ENCODE data around the gene SLC2A11. TPM values are rescaled to one million over a fixed set of nuclear protein-coding genes. Genes with fewer than 3 reads are reported as not detected.

Gene SLC2A11
- total RNA-seq, 2 experiments from 2014 or later = 16.4 to 50.2 TPM

- ChIA-PET POLR2A (interaction anchor here (0.6 to 1.1 kb wide), 2 partner anchors 30 to 88 kb away, joined by 4 to 5 read pairs; no protein-coding TSS in a partner anchor), CTCF (ENCODE audit: unreplicated experiment) (no interaction called here)
- Histone ChIP-seq H4K20me1 (ENCODE audit: insufficient read depth, low read length) (no peaks in the 10 kb centered on the region), H3K27ac (ENCODE audit: low read depth, low read length, poor library complexity, severe bottlenecking) (peak overlapping the region; percentile 83), H3K4me1 (ENCODE audit: insufficient read depth, low read length, poor library complexity, severe bottlenecking) (peaks cover 45% of the 10 kb centered on the region), H3K36me3 (ENCODE audit: insufficient read depth, low read length) (peaks cover 70% of the 10 kb centered on the region), H3K4me3 (ENCODE audit: low read depth, low read length, poor library complexity, severe bottlenecking) (no peak overlapping the region), H3K79me2 (ENCODE audit: insufficient read depth, low read depth, low read length) (no peaks in the 10 kb centered on the region), H2AFZ (ENCODE audit: low read length) (no peak overlapping the region), H3K9me3 (ENCODE audit: low read length) (no peaks in the 10 kb centered on the region), H3K4me2 (ENCODE audit: low read length) (no peak overlapping the region; the same call in 1 of the 2 replicates), H3K9me2 (ENCODE audit: insufficient read depth, low read length) (no peaks in the 10 kb centered on the region)
- TF ChIP-seq EZH2phosphoT487 (IDR thresholded peaks at IDR 0.05; ENCODE audit: borderline replicate concordance, low read depth, low read length) (no peak), CTCF (conservative IDR thresholded peaks at IDR 0.05; ENCODE audit: low read length) (no peak)
- BruUV-seq (replicated peaks) = TSS peak; percentile 47
- intact Hi-C loops (cut with micrococcal nuclease; ENCODE audit: unreplicated experiment) = loop anchor here (5.0 kb wide), 1 partner anchor 48 kb away; the partner anchor contains the start of gene SMARCB1
- no peak for DNase-seq (ENCODE audit: low spot score)
Observed at GRCh38 chr22:23835484-23836144, 22.1 kb upstream of the SLC2A11 start.

GRCh38 chr22:23836281-23836680 lies 21.4 kb upstream of the SLC2A11 start:
- ChIA-PET POLR2A (interaction anchor here (1.1 kb wide), 1 partner anchor 31 kb away, joined by 4 read pairs; no protein-coding TSS in a partner anchor), CTCF (ENCODE audit: unreplicated experiment) (interaction anchor here (1.4 kb wide), 1 partner anchor 31 kb away, joined by 3 read pairs; no protein-coding TSS in a partner anchor)
- BruUV-seq (replicated peaks) = no TSS peak
- no peaks in the 10 kb centered on the region for H3K9me2 ChIP-seq (ENCODE audit: insufficient read depth, low read length)
- no peaks in the 10 kb centered on the region for H3K9me3 ChIP-seq (ENCODE audit: low read length)
- peaks cover 45% of the 10 kb centered on the region for H3K4me1 ChIP-seq (ENCODE audit: insufficient read depth, low read length, poor library complexity, severe bottlenecking)
- H3K36me3 ChIP-seq (ENCODE audit: insufficient read depth, low read length) = peaks cover 63% of the 10 kb centered on the region
- no peaks in the 10 kb centered on the region for H3K79me2 ChIP-seq (ENCODE audit: insufficient read depth, low read depth, low read length)
- no peak for DNase-seq (ENCODE audit: low spot score)
- peak overlapping the region; percentile 83 for H3K27ac ChIP-seq (ENCODE audit: low read depth, low read length, poor library complexity, severe bottlenecking)
- no peak overlapping the region for H2AFZ ChIP-seq (ENCODE audit: low read length)
- H3K4me3 ChIP-seq (ENCODE audit: low read depth, low read length, poor library complexity, severe bottlenecking) = no peak overlapping the region
- no peak for TF ChIP-seq CTCF (conservative IDR thresholded peaks at IDR 0.05; ENCODE audit: low read length)
- no peak for TF ChIP-seq EZH2phosphoT487 (IDR thresholded peaks at IDR 0.05; ENCODE audit: borderline replicate concordance, low read depth, low read length)
- intact Hi-C loops (cut with micrococcal nuclease; ENCODE audit: unreplicated experiment) = loop anchor here (5.0 kb wide), 1 partner anchor 49 kb away; the partner anchor contains the start of gene SMARCB1
- H3K4me2 ChIP-seq (ENCODE audit: low read length) = peak overlapping the region; percentile 91
- H4K20me1 ChIP-seq (ENCODE audit: insufficient read depth, low read length) = no peaks in the 10 kb centered on the region

Data from OCI-LY7 (cell line).